ENCODE data around the gene IRF9. TPM values are rescaled to one million over a fixed set of nuclear protein-coding genes. Genes with fewer than 3 reads are reported as not detected.
A peak's percentile ranks its signal among the peaks of the same experiment; 100 is the strongest.

IRF9 gene
- polyA plus RNA-seq, 1 experiment: 48.4 TPM

DNA sequence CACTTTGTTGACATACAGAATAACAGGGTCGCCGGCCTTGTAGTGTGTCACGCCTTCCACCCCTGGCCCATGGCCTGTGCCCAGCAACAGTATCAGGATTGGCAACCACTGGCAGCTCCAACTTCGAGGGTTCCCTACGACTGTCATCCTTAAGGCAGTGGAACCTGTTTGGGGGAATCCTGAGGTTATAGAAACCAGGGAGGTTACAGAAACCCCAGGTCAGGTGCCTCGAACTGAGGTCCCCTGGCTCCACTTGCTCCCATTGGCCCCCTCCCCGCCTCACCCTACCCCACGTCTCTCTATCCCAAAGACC, 33.8 kb downstream of the IRF9 start:
- H3K9me3 ChIP-seq (ENCODE audit: control insufficient read depth, insufficient read depth, low read length): no peaks in the 10 kb centered on the region; the same call in 1 of the 2 replicates
- peak overlapping the region; percentile 94 for H3K27ac ChIP-seq (ENCODE audit: low read depth, low read length)
- DNase-seq (ENCODE audit: low read depth, low spot score): no peak
- H3K4me3 ChIP-seq (ENCODE audit: low read depth, low read length): peak overlapping the region; percentile 87
- POLR2A ChIA-PET: interaction anchor here (0.6 to 1.3 kb wide), 5 partner anchors 19 to 105 kb away, joined by 3 to 12 read pairs (median 3); partner anchors contain the start of genes CHMP4A and EMC9
- CTCF ChIA-PET: interaction anchor here (0.8 to 3.5 kb wide), 4 partner anchors 34 to 138 kb away, joined by 4 to 24 read pairs (median 4); partner anchors contain the start of genes IRF9 and TINF2
- TF ChIP-seq, protein P1, sequence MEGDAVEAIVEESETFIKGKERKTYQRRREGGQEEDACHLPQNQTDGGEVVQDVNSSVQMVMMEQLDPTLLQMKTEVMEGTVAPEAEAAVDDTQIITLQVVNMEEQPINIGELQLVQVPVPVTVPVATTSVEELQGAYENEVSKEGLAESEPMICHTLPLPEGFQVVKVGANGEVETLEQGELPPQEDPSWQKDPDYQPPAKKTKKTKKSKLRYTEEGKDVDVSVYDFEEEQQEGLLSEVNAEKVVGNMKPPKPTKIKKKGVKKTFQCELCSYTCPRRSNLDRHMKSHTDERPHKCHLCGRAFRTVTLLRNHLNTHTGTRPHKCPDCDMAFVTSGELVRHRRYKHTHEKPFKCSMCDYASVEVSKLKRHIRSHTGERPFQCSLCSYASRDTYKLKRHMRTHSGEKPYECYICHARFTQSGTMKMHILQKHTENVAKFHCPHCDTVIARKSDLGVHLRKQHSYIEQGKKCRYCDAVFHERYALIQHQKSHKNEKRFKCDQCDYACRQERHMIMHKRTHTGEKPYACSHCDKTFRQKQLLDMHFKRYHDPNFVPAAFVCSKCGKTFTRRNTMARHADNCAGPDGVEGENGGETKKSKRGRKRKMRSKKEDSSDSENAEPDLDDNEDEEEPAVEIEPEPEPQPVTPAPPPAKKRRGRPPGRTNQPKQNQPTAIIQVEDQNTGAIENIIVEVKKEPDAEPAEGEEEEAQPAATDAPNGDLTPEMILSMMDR (IDR thresholded peaks at IDR 0.05; ENCODE audit: low read depth, low read length): no peak
- no peaks in the 10 kb centered on the region for H3K27me3 ChIP-seq (ENCODE audit: control insufficient read depth, insufficient read depth, low read length)

DNA sequence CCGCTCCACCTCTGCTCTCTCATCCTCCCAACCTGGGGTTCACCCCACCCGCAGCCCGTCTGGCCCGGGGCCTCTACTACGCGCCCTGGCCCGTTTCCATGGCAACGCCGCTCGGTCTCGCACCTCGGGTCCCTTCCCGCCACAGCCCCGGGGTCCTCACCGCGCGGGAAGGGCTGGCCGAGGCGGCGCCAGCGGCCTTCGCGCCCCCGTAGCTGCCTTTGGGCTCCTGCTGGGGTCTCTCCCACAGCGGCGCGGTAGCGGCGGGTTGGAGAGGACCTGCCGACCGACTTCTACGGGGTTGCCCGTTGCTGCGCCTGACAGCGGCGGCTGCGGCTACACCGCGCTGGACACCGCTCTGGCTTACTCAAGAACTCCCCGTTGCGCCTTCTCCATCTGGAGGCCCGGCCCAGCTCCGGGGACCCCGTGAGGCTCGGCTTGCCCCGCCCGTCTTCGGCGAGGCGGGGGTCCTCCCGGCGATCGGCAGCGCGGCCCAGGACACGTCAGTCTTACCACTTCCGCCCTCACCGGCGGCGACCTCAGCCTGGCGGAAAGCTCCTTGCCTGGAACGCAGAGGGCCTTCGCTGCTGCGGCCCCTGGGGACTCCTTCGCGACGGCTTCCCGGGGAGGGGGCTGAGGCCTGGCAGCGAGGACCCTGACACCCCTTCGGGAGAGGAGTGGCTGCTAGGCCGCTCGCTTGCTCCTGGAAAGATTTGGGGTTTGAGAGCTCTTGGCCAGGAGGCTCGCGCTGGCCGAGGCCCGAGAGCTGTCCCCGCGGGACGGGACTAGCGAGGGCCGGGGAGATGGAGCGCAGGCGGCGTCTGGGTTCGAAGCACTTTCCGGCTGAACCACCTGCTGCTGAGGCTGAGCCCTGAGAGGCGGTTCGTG, 34.4 kb downstream of the IRF9 start, which contains the start of gene TM9SF1:
Gene TM9SF1, minus strand, starts transcription at position 256 of the 885 bp plus-strand sequence. CDS start 422 bp downstream, outside the sequence.
- ChIA-PET CTCF (interaction anchor here (0.8 to 3.5 kb wide), 7 partner anchors 34 to 138 kb away, joined by 3 to 24 read pairs (median 4); partner anchors contain the start of genes IRF9 and TINF2), POLR2A (interaction anchor here (0.6 to 1.3 kb wide), 15 partner anchors 8 to 893 kb away, joined by 3 to 12 read pairs (median 3); partner anchors contain the start of genes CHMP4A, DCAF11, EMC9 and MDP1)
- peak; percentile 64 for DNase-seq (ENCODE audit: low read depth, low spot score)
- Histone ChIP-seq H3K9me3 (ENCODE audit: control insufficient read depth, insufficient read depth, low read length) (no peaks in the 10 kb centered on the region; the same call in 1 of the 2 replicates), H3K27me3 (ENCODE audit: control insufficient read depth, insufficient read depth, low read length) (no peaks in the 10 kb centered on the region), H3K4me3 (ENCODE audit: low read depth, low read length) (peak within 1 kb of the TSS; percentile 87), H3K27ac (ENCODE audit: low read depth, low read length) (peak within 1 kb of the TSS; percentile 94)
- TF ChIP-seq, protein P1 (IDR thresholded peaks at IDR 0.05; ENCODE audit: low read depth, low read length): no peak

DNA sequence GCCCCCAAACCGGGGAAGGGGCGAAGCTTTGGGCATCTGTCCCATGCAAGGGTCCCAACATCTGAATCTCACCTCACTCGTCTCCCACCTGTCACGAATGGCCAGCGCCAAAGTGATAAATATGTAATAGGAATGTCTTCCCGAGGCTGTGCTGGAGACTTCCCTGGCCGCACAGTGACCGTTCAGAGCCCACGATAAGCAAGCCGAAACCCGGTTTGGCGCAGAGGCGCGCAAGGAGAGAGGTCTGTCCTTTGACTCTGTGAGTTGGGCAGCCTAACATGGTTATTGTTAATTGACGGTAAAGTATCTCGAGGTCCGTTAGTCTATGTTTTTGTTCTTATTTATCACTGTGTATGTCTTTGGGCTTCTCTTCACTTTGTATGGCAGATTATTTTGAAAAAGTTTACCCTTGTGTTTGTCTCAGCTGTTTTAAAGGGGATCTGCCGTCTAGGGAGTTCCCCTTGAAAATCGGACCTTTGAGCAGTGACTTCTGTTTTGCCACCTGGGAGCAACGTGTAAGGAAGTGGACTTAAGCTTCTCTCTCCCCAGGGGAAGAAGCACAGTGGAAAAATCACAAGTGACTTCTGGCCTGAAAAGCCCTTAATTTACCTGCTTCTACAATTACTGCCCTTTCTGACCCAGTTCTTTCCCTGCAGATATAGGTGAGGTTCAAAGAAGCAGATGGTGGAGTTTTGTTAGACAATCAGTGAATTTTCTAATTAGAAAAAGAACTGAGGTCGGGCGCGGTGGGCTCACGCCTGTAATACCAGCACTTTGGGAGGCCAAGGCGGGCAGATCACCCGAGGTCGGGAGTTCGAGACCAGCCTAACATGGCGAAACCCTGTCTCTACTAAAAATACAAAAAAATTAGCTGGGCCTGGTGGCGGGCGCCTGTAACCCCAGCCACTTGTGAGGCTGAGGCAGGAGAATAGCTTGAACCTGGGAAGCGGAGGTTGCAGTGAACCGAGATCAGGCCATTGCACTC, 35.3 kb downstream of the IRF9 start:
- POLR2A ChIA-PET: interaction anchor here (0.7 to 1.3 kb wide), 12 partner anchors 9 to 104 kb away, joined by 3 to 12 read pairs (median 4); partner anchors contain the start of genes CHMP4A, DCAF11, EMC9 and MDP1
- CTCF ChIA-PET: interaction anchor here (0.6 to 3.5 kb wide), 8 partner anchors 35 to 234 kb away, joined by 3 to 24 read pairs (median 4); partner anchors contain the start of genes IRF9 and TINF2

DNA sequence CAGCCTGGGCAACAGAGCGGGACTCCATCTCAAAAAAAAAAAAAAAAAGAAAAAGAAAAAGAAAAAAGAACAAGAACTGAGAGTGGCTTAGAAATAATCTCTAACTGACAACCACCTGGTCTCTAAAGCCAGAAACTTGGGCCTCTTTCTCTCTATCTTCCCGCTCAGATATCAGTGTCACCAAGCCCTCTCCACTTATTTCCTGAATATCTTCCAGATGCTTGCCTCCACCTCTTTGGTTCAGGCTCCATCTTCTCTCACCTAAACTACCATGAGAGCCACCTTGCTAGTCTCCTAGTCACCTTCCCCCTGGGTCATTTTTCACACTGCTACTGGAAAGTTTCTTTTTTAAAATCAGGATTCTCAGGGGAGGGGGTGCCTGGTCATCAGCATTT, 36.0 kb downstream of the IRF9 start:
- no peaks in the 10 kb centered on the region for H3K27me3 ChIP-seq (ENCODE audit: control insufficient read depth, insufficient read depth, low read length)
- CTCF ChIA-PET: interaction anchor here (0.6 to 3.5 kb wide), 5 partner anchors 36 to 233 kb away, joined by 3 to 24 read pairs (median 4); partner anchors contain the start of gene IRF9
- no peak for DNase-seq (ENCODE audit: low read depth, low spot score)
- H3K4me3 ChIP-seq (ENCODE audit: low read depth, low read length): no peak overlapping the region
- peaks cover 5% of the 10 kb centered on the region for H3K9me3 ChIP-seq (ENCODE audit: control insufficient read depth, insufficient read depth, low read length)
- no peak overlapping the region for H3K27ac ChIP-seq (ENCODE audit: low read depth, low read length)
- TF ChIP-seq, protein P1 (IDR thresholded peaks at IDR 0.05; ENCODE audit: low read depth, low read length): no peak
- POLR2A ChIA-PET: interaction anchor here (0.9 kb wide), 1 partner anchor 50 kb away, joined by 4 read pairs; no protein-coding TSS in a partner anchor

More for the DNA sequence above, 35.3 kb downstream of the IRF9 start:
- TF ChIP-seq, protein P1 (IDR thresholded peaks at IDR 0.05; ENCODE audit: low read depth, low read length): no peak
- peak overlapping the region; percentile 94 for H3K27ac ChIP-seq (ENCODE audit: low read depth, low read length)
- H3K4me3 ChIP-seq (ENCODE audit: low read depth, low read length): peak overlapping the region; percentile 87
- DNase-seq (ENCODE audit: low read depth, low spot score): no peak
- H3K27me3 ChIP-seq (ENCODE audit: control insufficient read depth, insufficient read depth, low read length): no peaks in the 10 kb centered on the region
- peaks cover 1% of the 10 kb centered on the region for H3K9me3 ChIP-seq (ENCODE audit: control insufficient read depth, insufficient read depth, low read length)

Measured in AG04450 (cell line).